Stimulated activated naive CD8-positive, alpha-beta T cell treated with anti-CD3 and anti-CD28 coated beads, Interleukin-15, Interleukin-2, amounts not matched to agents 100 ng/mL and 50 ng/mL, for 24 hours (primary cell): ENCODE data around the gene GLIPR1.

Source experiments
- H3K27ac Mint-ChIP-seq: one replicate; pipeline ENCODE4 v1.8.0; 2021; ENCODE audit warnings: mild to moderate bottlenecking, mixed read lengths
- H3K27me3 Mint-ChIP-seq: one replicate; pipeline ENCODE4 v1.8.0; 2021; ENCODE audit warnings: mixed read lengths
- H3K36me3 Mint-ChIP-seq: one replicate; pipeline ENCODE4 v1.8.0; 2021; ENCODE audit warnings: low read depth, mixed read lengths
- H3K4me1 Mint-ChIP-seq: one replicate; pipeline ENCODE4 v1.8.0; 2021; ENCODE audit warnings: low read depth, mixed read lengths
- H3K4me3 Mint-ChIP-seq: one replicate; pipeline ENCODE4 v1.8.0; 2021; ENCODE audit warnings: mild to moderate bottlenecking, mixed read lengths
- H3K9me3 Mint-ChIP-seq: one replicate; pipeline ENCODE4 v1.8.0; 2021; ENCODE audit warnings: mixed read lengths

The GLIPR1 gene

DNA sequence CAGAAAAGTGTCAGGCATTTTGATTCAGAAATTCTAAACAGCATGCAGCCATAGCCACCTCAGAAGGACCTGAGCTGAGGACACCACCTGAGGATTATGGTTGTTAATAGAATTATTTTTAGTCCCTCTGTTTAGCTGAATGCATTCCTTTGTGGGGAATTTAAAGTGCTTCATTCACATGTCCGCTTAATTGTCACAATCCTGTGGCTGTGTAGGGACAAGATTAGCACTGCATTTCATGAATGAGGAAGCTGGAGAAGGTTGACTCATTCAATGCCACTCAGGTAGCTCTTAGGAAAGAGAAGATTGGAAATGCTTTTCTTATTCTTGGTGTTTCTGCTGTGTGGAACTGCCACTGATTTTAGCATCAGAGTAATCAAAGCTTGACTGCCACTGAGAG is 72.8 kb downstream of the GLIPR1 start:
- Mint-ChIP-seq H3K36me3 (no peaks in the 10 kb centered on the region), H3K4me3 (no peak overlapping the region), H3K4me1 (peaks cover 12% of the 10 kb centered on the region), H3K27me3 (peaks cover 35% of the 10 kb centered on the region), H3K9me3 (no peaks in the 10 kb centered on the region), H3K27ac (no peak overlapping the region)
